Measurements from ENCODE around the gene CDC42EP2. TPM values are rescaled to one million over a fixed set of nuclear protein-coding genes. Genes with fewer than 3 reads are reported as not detected.
A peak's percentile ranks its signal among the peaks of the same experiment; 100 is the strongest.

The CDC42EP2 gene
- total RNA-seq, 1 donor from 2014 or later: 26.7 TPM

GRCh38 chr11:65325435-65325834 is 10.8 kb downstream of the CDC42EP2 start:
- H3K9me3 Mint-ChIP-seq (ENCODE audit: unreplicated experiment): no peaks in the 10 kb centered on the region

GRCh38 chr11:65327021-65327420 is 12.4 kb downstream of the CDC42EP2 start:
- peaks cover 3% of the 10 kb centered on the region for H3K4me1 ChIP-seq (ENCODE audit: insufficient read depth, low read length)
- no peaks in the 10 kb centered on the region for H3K27me3 ChIP-seq (ENCODE audit: insufficient read depth, low read length)
- Mint-ChIP-seq H3K4me3 (ENCODE audit: unreplicated experiment) (no peak overlapping the region), H3K27ac (ENCODE audit: unreplicated experiment) (no peak overlapping the region), H3K4me1 (ENCODE audit: low read depth, unreplicated experiment) (no peaks in the 10 kb centered on the region), H3K27me3 (ENCODE audit: low read depth, unreplicated experiment) (no peaks in the 10 kb centered on the region), H3K9me3 (ENCODE audit: unreplicated experiment) (no peaks in the 10 kb centered on the region), H3K36me3 (ENCODE audit: low read depth, unreplicated experiment) (peaks cover 8% of the 10 kb centered on the region)
- H3K9me3 ChIP-seq (ENCODE audit: insufficient read depth, low read depth, low read length): no peaks in the 10 kb centered on the region
- no peak overlapping the region for H3K4me2 ChIP-seq (ENCODE audit: low read length)
- DNase-seq (ENCODE audit: low read depth) (no peak), FAIRE-seq (no peak)
- peaks cover 20% of the 10 kb centered on the region for H4K20me1 ChIP-seq (ENCODE audit: insufficient read depth, low read length)
- H3K36me3 ChIP-seq (ENCODE audit: insufficient read depth, low read length): peaks cover 7% of the 10 kb centered on the region
- H3K79me2 ChIP-seq (ENCODE audit: insufficient read depth, low read length): peaks cover 11% of the 10 kb centered on the region
- no peak overlapping the region for H2AFZ ChIP-seq (ENCODE audit: low read depth, low read length)
- H3K9ac ChIP-seq (ENCODE audit: low read length): no peak overlapping the region
- no peak for TF ChIP-seq EZH2 (IDR thresholded peaks at IDR 0.05; ENCODE audit: insufficient read depth, low read length)
- no peak for TF ChIP-seq CTCF (IDR thresholded peaks at IDR 0.05; ENCODE audit: insufficient read depth, low read depth, low read length)
- no peak overlapping the region for H3K27ac ChIP-seq (ENCODE audit: low read depth, low read length)
- no peak overlapping the region for H3K4me3 ChIP-seq (ENCODE audit: insufficient read depth, low read depth, low read length)

More at GRCh38 chr11:65325435-65325834, 10.8 kb downstream of the CDC42EP2 start:
- Mint-ChIP-seq H3K4me3 (ENCODE audit: unreplicated experiment) (no peak overlapping the region), H3K27ac (ENCODE audit: unreplicated experiment) (no peak overlapping the region), H3K27me3 (ENCODE audit: low read depth, unreplicated experiment) (no peaks in the 10 kb centered on the region), H3K4me1 (ENCODE audit: low read depth, unreplicated experiment) (no peaks in the 10 kb centered on the region), H3K36me3 (ENCODE audit: low read depth, unreplicated experiment) (peaks cover 11% of the 10 kb centered on the region)
- H3K27ac ChIP-seq (ENCODE audit: low read depth, low read length): no peak overlapping the region
- DNase-seq (ENCODE audit: low read depth) (no peak), FAIRE-seq (no peak)
- H3K4me2 ChIP-seq (ENCODE audit: low read length): no peak overlapping the region
- H3K79me2 ChIP-seq (ENCODE audit: insufficient read depth, low read length): peaks cover 27% of the 10 kb centered on the region
- TF ChIP-seq EZH2 (IDR thresholded peaks at IDR 0.05; ENCODE audit: insufficient read depth, low read length) (no peak), CTCF (IDR thresholded peaks at IDR 0.05; ENCODE audit: insufficient read depth, low read depth, low read length) (no peak)
- no peak overlapping the region for H2AFZ ChIP-seq (ENCODE audit: low read depth, low read length)
- no peaks in the 10 kb centered on the region for H3K27me3 ChIP-seq (ENCODE audit: insufficient read depth, low read length)
- H3K9ac ChIP-seq (ENCODE audit: low read length): no peak overlapping the region
- H3K4me1 ChIP-seq (ENCODE audit: insufficient read depth, low read length): peaks cover 3% of the 10 kb centered on the region
- peaks cover 36% of the 10 kb centered on the region for H4K20me1 ChIP-seq (ENCODE audit: insufficient read depth, low read length)
- H3K36me3 ChIP-seq (ENCODE audit: insufficient read depth, low read length): peaks cover 10% of the 10 kb centered on the region
- H3K4me3 ChIP-seq (ENCODE audit: insufficient read depth, low read depth, low read length): no peak overlapping the region
- H3K9me3 ChIP-seq (ENCODE audit: insufficient read depth, low read depth, low read length): no peaks in the 10 kb centered on the region

GRCh38 chr11:65329478-65329877 is 14.8 kb downstream of the CDC42EP2 start:
- Histone ChIP-seq H3K4me1 (ENCODE audit: insufficient read depth, low read length) (peaks cover 5% of the 10 kb centered on the region), H2AFZ (ENCODE audit: low read depth, low read length) (no peak overlapping the region), H3K9ac (ENCODE audit: low read length) (peak overlapping the region; percentile 14), H3K4me3 (ENCODE audit: insufficient read depth, low read depth, low read length) (no peak overlapping the region), H3K36me3 (ENCODE audit: insufficient read depth, low read length) (no peaks in the 10 kb centered on the region), H3K27ac (ENCODE audit: low read depth, low read length) (no peak overlapping the region), H3K27me3 (ENCODE audit: insufficient read depth, low read length) (no peaks in the 10 kb centered on the region), H4K20me1 (ENCODE audit: insufficient read depth, low read length) (peaks cover 2% of the 10 kb centered on the region), H3K79me2 (ENCODE audit: insufficient read depth, low read length) (peaks cover 8% of the 10 kb centered on the region), H3K4me2 (ENCODE audit: low read length) (peak overlapping the region; percentile 35), H3K9me3 (ENCODE audit: insufficient read depth, low read depth, low read length) (no peaks in the 10 kb centered on the region)
- FAIRE-seq: no peak
- H3K9me3 Mint-ChIP-seq (ENCODE audit: unreplicated experiment): no peaks in the 10 kb centered on the region
- peak overlapping the region; percentile 63 for H3K27ac Mint-ChIP-seq (ENCODE audit: unreplicated experiment)
- no peaks in the 10 kb centered on the region for H3K36me3 Mint-ChIP-seq (ENCODE audit: low read depth, unreplicated experiment)
- no peaks in the 10 kb centered on the region for H3K27me3 Mint-ChIP-seq (ENCODE audit: low read depth, unreplicated experiment)
- no peak overlapping the region for H3K4me3 Mint-ChIP-seq (ENCODE audit: unreplicated experiment)
- no peaks in the 10 kb centered on the region for H3K4me1 Mint-ChIP-seq (ENCODE audit: low read depth, unreplicated experiment)
- TF ChIP-seq CTCF (IDR thresholded peaks at IDR 0.05; ENCODE audit: insufficient read depth, low read depth, low read length): no peak
- TF ChIP-seq EZH2 (IDR thresholded peaks at IDR 0.05; ENCODE audit: insufficient read depth, low read length): no peak
- no peak for DNase-seq (ENCODE audit: low read depth)

Data from astrocyte (in vitro differentiated cells and primary cell).